AG09309 (cell line): Measurements from ENCODE around the gene RALGPS1.
"Not testable (repeated sequence)": the region's sequence is repeated elsewhere in the genome, so short reads cannot be mapped to it uniquely, and the experiment has no call there.

ENCODE experiments used
- DNase-seq: peaks from one replicate; pipeline ENCODE4 v3.0.0-alpha.2; 2010; ENCODE audit warnings: low read depth
- H3K4me3 ChIP-seq: 2 replicates; pipeline ENCODE4 v1.5.1; 2011; ENCODE audit warnings: mild to moderate bottlenecking, low read depth, low read length, moderate library complexity; ENCODE audit not compliant: control insufficient read depth
- TF ChIP-seq, protein P1 (sequence below): IDR thresholded peaks from 2 replicates; pipeline ENCODE4 v1.5.1; 2011; ENCODE audit warnings: mild to moderate bottlenecking, low read depth, low read length, inconsistent platforms; ENCODE audit not compliant: insufficient read depth, control insufficient read depth; ENCODE audit errors: missing control alignments

The RALGPS1 gene

DNA sequence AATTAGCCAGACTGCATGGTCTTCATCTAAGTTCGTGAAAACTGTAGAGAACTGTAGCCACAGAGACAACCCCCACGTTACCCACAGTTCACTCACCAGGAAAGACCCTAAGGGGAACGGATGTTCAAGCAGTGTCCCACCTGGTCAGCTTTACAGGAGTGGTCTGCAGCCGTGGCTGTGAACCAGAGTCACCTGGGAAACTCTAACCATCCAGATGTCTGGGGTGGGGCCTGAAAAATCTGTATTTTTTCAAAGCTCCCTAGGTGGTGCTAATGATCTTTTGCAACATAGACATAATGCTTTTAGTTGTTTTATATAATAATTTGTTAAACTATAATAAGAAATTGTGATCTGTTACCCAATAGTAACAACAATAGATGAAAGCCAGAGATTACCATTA is 255.5 kb downstream of the RALGPS1 start:
- no peak overlapping the region for H3K4me3 ChIP-seq
- no peak for DNase-seq
- TF ChIP-seq, protein P1, sequence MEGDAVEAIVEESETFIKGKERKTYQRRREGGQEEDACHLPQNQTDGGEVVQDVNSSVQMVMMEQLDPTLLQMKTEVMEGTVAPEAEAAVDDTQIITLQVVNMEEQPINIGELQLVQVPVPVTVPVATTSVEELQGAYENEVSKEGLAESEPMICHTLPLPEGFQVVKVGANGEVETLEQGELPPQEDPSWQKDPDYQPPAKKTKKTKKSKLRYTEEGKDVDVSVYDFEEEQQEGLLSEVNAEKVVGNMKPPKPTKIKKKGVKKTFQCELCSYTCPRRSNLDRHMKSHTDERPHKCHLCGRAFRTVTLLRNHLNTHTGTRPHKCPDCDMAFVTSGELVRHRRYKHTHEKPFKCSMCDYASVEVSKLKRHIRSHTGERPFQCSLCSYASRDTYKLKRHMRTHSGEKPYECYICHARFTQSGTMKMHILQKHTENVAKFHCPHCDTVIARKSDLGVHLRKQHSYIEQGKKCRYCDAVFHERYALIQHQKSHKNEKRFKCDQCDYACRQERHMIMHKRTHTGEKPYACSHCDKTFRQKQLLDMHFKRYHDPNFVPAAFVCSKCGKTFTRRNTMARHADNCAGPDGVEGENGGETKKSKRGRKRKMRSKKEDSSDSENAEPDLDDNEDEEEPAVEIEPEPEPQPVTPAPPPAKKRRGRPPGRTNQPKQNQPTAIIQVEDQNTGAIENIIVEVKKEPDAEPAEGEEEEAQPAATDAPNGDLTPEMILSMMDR, result no peak

DNA sequence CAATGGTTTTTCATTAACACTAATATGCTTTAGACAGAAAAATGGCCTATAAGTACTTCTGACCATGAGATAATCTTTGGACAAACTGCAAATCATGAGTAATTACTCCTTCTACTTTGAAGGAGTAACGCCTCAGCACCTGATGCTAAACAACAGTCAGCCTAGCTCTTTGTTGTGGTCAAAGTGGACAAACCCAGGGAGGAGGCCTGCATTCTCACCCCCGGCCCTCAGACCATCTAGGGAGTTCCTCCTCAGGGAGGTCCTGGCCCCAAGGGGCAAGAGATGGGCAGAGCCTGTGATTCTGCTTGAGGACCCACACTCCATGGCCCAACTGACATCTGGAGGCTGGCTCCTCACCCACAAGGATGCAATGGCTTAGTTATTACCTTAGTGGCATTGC is 256.1 kb downstream of the RALGPS1 start:
- no peak for DNase-seq
- TF ChIP-seq, protein P1, result no peak
- no peak overlapping the region for H3K4me3 ChIP-seq

DNA sequence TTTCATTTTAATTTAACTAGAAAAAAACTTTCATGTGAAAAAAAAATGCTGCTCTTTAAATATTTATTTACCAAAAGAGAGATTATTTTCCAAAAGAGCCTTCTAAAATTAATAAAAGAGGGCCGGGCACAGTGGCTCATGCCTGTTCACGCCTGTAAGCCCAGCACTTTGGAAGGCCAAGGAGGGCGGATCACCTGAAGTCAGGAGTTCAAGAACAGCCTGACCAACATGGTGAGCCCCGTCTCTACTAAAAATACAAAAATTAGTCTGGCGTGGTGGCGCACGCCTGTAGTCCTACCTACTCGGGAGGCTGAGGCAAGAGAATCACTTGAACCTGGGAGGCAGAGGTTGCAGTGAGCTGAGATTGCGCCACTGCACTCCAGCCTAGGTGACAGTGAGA is 256.8 kb downstream of the RALGPS1 start:
- not testable (repeated sequence) for DNase-seq, H3K4me3 ChIP-seq

DNA sequence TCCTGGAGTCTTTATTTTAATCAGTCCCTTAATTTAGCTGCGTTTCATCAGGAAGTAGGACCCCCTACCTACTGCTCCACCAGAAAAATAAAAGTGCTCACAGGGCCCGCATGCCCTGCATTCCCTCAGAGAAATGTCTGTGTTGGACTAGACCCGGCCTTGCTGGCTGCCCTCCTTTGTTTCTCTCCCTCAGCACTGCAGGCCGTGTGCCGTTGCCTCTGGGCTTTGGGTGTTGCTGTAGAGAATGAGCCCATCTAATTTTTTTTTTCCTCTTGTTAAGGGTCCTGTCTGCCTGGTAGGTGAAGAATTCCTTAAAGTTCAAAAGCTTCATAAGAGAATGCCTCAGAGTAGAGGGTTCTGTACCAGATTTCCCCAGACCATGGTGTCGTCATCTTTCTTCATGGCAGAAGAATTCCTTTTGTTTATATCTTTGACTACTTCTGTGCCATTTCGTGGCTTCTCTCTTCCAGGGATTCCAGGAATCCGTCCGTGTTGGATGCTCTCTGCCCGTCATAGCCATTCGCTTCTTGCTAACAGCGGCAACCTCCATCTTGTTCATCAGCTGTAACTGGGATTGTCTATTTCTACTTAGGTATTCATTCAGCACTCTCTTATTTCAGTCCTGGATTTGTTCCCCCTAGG is 257.6 kb downstream of the RALGPS1 start:
- no peak for DNase-seq
- TF ChIP-seq, protein P1, result no peak
- no peak overlapping the region for H3K4me3 ChIP-seq

DNA sequence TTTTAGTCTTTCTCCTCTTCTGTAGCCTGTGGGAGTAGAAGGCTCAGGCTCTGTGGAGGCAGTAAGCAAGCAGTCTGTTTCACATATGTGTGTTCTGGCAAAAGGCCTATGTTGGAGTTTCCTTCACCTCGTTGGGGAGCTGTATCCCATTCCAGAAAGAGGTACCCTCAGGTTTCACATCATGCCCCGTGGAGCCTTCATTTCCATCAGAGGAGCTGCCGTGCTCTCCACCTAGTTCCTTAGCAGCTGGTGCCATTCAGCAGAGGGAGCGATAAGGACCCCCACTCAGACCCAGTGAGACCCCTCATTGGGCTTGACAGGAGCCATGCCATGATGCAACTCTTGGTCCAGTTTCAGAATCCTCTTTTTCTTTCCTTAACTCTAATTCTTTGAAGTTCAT is 258.5 kb downstream of the RALGPS1 start:
- TF ChIP-seq, protein P1, result no peak
- DNase-seq, result no peak
- H3K4me3 ChIP-seq, result no peak overlapping the region

DNA sequence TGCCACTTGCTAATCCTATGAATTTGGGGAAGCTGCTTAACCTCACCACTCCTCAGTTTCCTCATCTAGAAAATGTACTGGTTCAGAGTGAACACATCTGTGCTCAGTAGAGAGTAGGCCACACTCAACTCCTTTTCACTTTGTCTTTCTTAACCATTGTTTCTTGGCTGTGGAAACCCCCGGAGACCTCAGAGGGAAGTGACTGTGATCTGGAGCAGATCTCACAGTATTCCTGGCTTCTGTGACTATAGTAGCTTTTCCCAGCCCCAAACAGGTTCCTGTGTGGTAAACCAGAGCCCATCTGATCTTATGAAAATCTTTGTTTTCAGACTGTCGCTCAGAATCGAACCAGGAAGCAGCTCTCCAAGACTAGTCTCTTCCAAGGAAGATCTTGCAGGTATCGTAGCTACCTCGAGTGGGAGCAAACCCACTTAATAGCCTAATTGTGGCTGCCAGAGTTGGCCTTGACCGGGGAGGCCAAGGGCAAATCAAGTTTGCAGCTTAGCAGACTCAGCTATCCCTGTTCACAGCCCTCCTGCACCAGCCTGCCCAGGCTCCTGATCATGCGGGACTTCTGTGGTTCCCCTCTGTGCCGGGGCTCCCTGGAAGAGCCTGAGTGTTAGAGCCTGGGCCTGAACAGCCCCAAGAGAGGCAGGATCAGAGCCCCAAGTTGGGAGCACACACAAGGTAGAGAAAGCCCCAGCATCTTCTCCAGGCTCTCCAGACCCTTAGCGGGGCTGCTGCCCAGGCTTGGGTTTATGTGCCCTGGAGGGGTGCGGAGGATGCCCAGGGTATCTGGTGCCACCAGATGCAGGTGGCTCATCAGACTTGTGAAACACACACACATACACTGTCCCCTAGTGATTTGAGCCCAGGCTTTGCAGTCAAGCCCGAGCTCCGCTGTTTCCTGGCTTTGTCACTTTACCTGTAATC is 260.1 kb downstream of the RALGPS1 start:
- DNase-seq, result no peak
- TF ChIP-seq, protein P1, result no peak
- H3K4me3 ChIP-seq, result no peak overlapping the region

DNA sequence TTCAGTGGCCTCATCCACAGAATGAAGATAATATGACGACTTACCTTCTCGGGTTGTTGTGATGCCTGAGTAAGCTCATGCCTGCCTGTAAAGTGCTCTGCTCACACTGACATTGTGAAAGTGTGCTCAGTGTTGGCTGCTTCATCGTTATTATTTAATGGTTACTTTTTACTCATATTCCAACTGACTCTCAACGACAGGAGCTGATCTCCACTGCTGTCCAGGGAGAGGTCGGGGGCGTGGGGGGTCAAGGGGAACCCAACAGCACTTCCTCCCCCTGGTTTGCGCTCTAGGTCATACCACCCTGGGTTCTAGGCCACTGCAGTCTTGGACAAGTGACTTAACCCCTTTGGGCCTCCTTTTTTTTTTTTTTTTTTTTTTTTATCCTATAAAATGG is 260.7 kb downstream of the RALGPS1 start:
- H3K4me3 ChIP-seq, result no peak overlapping the region
- no peak for DNase-seq
- TF ChIP-seq, protein P1, result no peak
